Stomach smooth muscle (tissue), 2 donors: ENCODE results near the gene BTNL3.

Source experiments
- H3K27ac ChIP-seq: one replicate; pipeline ENCODE4 v1.7.0; 2013; ENCODE audit warnings: mild to moderate bottlenecking, low read length, inconsistent platforms
- H3K27me3 ChIP-seq, 2 donors: one replicate each; pipeline ENCODE4 v1.7.0; 2013; ENCODE audit warnings: low read length in 2 of 2; ENCODE audit not compliant: insufficient read depth in 2 of 2, control insufficient read depth in 1 of 2
- H3K36me3 ChIP-seq, 2 donors: one replicate each; pipeline ENCODE4 v1.7.0; 2013; ENCODE audit warnings: low read length in 2 of 2; ENCODE audit not compliant: control insufficient read depth in 2 of 2, insufficient read depth in 2 of 2
- H3K4me1 ChIP-seq: one replicate; pipeline ENCODE4 v1.7.0; 2013; ENCODE audit warnings: low read length; ENCODE audit not compliant: control insufficient read depth, insufficient read depth
- H3K4me3 ChIP-seq, 2 donors: one replicate each; pipeline ENCODE4 v1.7.0; 2013; ENCODE audit warnings: low read length in 2 of 2
- H3K9ac ChIP-seq, 2 donors: one replicate each; pipeline ENCODE4 v1.7.0; 2013; ENCODE audit warnings: low read length in 2 of 2, mild to moderate bottlenecking in 1 of 2
- H3K9me3 ChIP-seq, 2 donors: one replicate each; pipeline ENCODE4 v1.7.0; 2013; ENCODE audit warnings: low read length in 2 of 2; ENCODE audit not compliant: control insufficient read depth in 2 of 2
- donor health status: healthy.
- donor health status: Pancreatic carcinoma.

Gene BTNL3, protein sequence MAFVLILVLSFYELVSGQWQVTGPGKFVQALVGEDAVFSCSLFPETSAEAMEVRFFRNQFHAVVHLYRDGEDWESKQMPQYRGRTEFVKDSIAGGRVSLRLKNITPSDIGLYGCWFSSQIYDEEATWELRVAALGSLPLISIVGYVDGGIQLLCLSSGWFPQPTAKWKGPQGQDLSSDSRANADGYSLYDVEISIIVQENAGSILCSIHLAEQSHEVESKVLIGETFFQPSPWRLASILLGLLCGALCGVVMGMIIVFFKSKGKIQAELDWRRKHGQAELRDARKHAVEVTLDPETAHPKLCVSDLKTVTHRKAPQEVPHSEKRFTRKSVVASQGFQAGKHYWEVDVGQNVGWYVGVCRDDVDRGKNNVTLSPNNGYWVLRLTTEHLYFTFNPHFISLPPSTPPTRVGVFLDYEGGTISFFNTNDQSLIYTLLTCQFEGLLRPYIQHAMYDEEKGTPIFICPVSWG

DNA sequence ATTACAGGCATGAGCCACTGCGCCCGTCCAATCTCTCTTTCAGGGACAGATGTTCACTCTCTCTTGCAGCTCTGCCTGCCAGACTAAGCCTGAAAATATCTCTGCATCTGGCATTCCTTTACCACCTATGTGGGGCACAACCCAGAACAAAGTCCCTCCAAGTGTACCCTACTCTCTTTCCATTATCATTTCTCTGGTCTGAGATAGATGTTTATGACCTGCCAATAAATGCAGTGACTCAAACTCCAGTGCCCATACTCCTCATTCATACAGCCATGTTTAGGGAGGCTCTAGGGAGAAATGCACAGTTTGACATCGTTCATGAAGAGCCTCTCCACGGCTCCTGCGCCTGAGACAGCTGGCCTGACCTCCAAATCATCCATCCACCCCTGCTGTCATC lies at the start of gene BTNL3:
Gene BTNL3, plus strand, starts transcription at position 255 of the 400 bp plus-strand sequence. CDS start 183 bp downstream, outside the sequence.
- Histone ChIP-seq H3K4me1 (no peaks in the 10 kb centered on the region), H3K9me3 (peaks cover 0 to 2% of the 10 kb centered on the region in 2 donors), H3K27me3 (no peaks in the 10 kb centered on the region), H3K4me3 (no peak within 1 kb of the TSS), H3K27ac (no peak within 1 kb of the TSS), H3K36me3 (no peaks in the 10 kb centered on the region), H3K9ac (no peak within 1 kb of the TSS)

DNA sequence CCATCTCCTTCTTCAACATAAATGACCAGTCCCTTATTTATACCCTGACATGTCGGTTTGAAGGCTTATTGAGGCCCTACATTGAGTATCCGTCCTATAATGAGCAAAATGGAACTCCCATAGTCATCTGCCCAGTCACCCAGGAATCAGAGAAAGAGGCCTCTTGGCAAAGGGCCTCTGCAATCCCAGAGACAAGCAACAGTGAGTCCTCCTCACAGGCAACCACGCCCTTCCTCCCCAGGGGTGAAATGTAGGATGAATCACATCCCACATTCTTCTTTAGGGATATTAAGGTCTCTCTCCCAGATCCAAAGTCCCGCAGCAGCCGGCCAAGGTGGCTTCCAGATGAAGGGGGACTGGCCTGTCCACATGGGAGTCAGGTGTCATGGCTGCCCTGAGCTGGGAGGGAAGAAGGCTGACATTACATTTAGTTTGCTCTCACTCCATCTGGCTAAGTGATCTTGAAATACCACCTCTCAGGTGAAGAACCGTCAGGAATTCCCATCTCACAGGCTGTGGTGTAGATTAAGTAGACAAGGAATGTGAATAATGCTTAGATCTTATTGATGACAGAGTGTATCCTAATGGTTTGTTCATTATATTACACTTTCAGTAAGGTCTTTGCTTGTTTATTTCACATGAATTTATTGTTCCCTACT lies 38.2 kb upstream of the BTNL3 start:
- H3K4me3 ChIP-seq = no peak overlapping the region
- H3K9me3 ChIP-seq = no peaks in the 10 kb centered on the region
- no peak overlapping the region for H3K9ac ChIP-seq
- H3K27ac ChIP-seq = no peak overlapping the region
- H3K27me3 ChIP-seq = no peaks in the 10 kb centered on the region
- no peaks in the 10 kb centered on the region for H3K36me3 ChIP-seq
- no peaks in the 10 kb centered on the region for H3K4me1 ChIP-seq

DNA sequence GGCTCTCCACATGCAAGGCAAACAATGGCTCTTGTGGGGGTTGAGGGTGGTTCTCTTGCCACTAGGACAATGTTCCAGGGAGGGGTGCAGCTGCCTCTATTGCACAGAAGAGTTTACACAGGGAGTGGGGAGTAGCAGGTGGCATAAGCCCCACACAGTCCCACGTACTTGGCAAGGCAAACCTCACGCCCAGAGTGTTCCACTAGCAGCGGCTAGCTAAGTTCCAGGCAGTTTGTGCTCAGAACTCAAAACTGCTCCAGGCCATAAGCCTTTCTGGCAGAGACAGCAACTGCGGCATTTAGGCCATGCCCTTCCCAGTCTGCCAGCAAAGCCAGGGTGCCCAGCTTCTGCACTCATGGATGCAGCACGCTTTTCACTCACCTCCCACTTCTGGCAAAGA lies 29.0 kb upstream of the BTNL3 start:
- Histone ChIP-seq H3K4me3 (no peak overlapping the region), H3K36me3 (no peaks in the 10 kb centered on the region), H3K9ac (no peak overlapping the region), H3K27me3 (no peaks in the 10 kb centered on the region), H3K9me3 (no peaks in the 10 kb centered on the region), H3K4me1 (no peaks in the 10 kb centered on the region), H3K27ac (no peak overlapping the region)

DNA sequence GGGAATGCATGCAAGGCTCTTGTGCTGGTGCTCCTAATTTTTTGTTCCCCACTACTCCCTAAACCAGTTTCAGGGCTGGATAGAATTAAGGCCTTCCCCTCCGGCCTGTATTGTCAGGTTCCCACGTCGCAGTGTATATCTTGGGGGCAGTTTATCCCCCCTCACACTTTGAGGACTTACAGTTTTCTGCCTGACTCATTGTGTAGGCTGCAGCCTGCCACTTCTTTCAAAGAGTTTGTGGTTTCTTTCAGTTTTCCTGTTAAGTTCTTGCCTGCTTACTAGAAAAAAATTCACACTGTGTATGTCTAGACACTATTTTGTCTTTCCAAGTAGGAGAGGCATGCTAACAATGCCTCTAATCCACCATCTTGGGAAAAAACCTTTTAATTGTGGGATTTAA lies 28.4 kb upstream of the BTNL3 start:
- Histone ChIP-seq H3K27me3 (no peaks in the 10 kb centered on the region), H3K9ac (no peak overlapping the region), H3K36me3 (no peaks in the 10 kb centered on the region), H3K4me1 (no peaks in the 10 kb centered on the region), H3K9me3 (no peaks in the 10 kb centered on the region), H3K27ac (no peak overlapping the region), H3K4me3 (no peak overlapping the region)

DNA sequence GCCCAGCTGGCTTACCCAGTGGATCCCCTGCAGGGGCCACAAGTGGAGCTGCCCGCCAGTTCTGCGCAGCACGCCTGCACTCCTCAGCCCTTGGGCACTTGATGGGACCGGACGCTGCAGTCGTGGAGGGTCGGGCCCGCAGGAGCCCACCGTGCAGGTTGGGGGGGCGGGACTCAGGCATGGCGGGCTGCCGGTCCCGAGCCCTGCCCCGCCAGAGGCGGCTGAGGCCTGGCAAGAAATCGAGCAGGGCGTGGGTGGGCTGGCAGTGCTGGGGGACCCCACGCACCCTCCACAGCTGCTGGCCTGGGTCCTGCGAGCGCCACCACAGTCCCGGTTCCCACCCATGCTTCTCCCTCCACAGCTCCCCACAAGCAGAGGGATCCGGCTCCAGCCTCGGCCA lies 19.2 kb upstream of the BTNL3 start:
- no peaks in the 10 kb centered on the region for H3K27me3 ChIP-seq
- H3K27ac ChIP-seq = no peak overlapping the region
- no peaks in the 10 kb centered on the region for H3K4me1 ChIP-seq
- H3K36me3 ChIP-seq = no peaks in the 10 kb centered on the region
- H3K9ac ChIP-seq = no peak overlapping the region
- no peaks in the 10 kb centered on the region for H3K9me3 ChIP-seq
- H3K4me3 ChIP-seq = no peak overlapping the region

DNA sequence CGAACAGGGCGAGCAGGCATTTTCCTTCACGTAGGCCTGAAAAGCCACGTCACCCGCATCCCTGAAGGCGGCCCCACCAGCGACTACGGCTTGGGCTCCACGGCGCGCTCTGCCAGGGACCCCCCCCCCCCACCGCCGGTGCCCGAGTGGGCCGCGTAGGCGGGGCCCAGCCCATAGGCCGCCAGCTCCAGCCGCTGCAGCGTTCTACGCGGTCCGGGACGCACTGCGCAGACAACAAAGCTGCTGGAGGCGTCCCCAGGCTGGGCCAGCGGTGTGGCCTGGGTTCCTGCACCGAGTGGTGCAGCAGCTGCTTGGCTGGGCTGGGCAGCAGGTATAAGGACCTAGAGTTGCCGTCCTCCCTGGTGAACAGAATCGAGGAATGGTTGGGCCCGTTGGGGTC lies 18.3 kb upstream of the BTNL3 start:
- no peak overlapping the region for H3K9ac ChIP-seq
- H3K36me3 ChIP-seq = no peaks in the 10 kb centered on the region
- H3K9me3 ChIP-seq = peaks cover 0 to under 1% of the 10 kb centered on the region in 2 donors
- no peak overlapping the region for H3K4me3 ChIP-seq
- no peak overlapping the region for H3K27ac ChIP-seq
- H3K4me1 ChIP-seq = no peaks in the 10 kb centered on the region
- H3K27me3 ChIP-seq = no peaks in the 10 kb centered on the region

DNA sequence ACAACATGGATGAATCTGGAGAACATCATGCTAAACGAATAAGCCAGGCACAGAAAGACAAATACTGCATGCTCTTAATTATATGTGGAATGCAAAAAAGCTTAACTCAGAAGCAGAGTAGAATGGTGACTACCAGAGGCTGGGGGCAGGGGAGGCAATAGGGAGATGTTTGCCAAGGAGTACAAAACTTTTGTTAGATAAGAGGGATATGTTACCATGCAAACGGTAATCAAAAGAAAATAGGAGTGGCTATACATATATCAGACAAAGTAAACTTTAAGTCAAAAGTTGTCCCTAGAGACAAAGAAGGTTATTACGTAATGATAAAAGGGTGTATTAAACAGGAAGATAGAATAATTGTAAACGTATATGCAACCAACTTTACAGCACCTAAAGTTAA lies 17.8 kb upstream of the BTNL3 start:
- peaks cover 0 to 2% of the 10 kb centered on the region in 2 donors for H3K9me3 ChIP-seq
- no peak overlapping the region for H3K4me3 ChIP-seq
- no peaks in the 10 kb centered on the region for H3K27me3 ChIP-seq
- no peaks in the 10 kb centered on the region for H3K36me3 ChIP-seq
- H3K4me1 ChIP-seq = no peaks in the 10 kb centered on the region
- H3K27ac ChIP-seq = no peak overlapping the region
- no peak overlapping the region for H3K9ac ChIP-seq

DNA sequence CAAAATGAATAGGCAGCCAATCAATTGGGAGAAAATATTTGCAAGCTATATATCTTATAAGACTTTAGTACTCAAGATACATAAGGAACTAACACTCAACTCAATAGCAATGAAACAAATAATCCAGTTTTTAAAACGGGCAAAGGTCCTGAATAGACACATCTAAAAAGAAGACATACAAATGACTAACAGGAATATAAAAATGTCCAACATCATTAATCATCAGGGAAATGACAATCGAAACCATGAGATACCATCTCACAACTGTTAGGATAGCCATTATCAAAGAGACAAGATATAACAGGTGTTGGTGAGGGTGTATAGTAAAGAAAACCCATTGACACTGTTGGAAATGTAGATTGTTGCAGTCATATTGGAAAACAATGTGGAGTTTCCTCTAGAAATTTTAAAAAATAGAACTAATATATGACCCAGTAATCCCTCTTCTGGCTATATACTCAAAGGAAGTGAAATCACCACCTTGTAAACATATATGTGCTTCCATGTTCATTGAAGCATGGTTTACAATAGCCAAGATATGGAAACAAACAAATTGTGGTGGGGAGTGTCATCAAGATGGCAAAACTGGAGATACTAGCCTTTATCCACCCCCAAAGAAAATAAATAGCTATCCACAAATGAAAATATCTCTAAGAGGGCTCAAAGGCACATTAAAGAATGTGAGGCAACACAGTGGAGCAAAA lies 13.9 kb upstream of the BTNL3 start:
- H3K27me3 ChIP-seq = no peaks in the 10 kb centered on the region

DNA sequence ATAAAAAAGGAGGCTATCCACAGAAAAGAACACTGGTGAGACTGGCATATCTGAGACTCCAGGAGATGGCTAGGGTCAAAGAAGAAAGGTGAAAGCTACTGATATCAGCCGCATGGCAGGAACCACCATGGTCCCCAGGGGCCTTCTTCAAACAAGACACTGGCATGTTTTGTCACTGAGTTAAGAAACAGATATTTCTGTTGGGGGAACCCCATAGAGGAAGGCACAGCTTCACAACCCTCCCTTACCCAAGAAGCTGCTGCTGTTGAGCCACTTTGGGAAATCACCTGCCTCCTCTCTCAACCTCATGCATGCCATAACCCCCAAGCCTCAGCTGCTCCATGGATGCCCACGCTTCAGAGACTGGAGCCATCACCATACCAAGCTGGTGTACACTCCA lies 13.3 kb upstream of the BTNL3 start:
- Histone ChIP-seq H3K27ac (no peak overlapping the region), H3K4me3 (no peak overlapping the region)

More for the DNA sequence above, 13.9 kb upstream of the BTNL3 start:
- no peak overlapping the region for H3K27ac ChIP-seq
- H3K36me3 ChIP-seq = no peaks in the 10 kb centered on the region
- H3K4me3 ChIP-seq = no peak overlapping the region
- peaks cover 0 to 2% of the 10 kb centered on the region in 2 donors for H3K9me3 ChIP-seq
- no peak overlapping the region for H3K9ac ChIP-seq
- no peaks in the 10 kb centered on the region for H3K4me1 ChIP-seq

DNA sequence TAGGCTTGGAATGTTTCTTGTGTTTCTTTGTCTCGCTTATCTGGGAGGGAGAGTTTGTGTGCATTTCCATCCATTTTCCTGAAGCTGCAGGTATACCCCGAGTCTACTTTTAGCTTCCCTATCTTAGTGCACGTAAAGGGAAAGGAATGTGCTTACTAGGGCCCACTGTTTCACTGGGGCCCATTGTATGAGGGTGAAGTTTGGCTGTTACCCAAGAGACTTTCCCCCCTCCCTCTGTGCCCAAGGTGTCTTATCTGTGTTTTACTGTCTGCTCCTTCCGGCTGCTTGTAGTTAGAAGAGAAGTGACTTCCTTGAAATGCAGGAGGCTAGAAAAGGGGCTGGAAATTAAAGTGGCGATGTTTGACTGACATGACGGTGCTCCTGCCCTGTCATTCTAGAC lies 12.1 kb upstream of the BTNL3 start:
- no peak overlapping the region for H3K27ac ChIP-seq

More for the DNA sequence above, 13.3 kb upstream of the BTNL3 start:
- Histone ChIP-seq H3K9ac (no peak overlapping the region), H3K4me1 (no peaks in the 10 kb centered on the region), H3K36me3 (no peaks in the 10 kb centered on the region), H3K9me3 (peaks cover 0 to 2% of the 10 kb centered on the region in 2 donors), H3K27me3 (no peaks in the 10 kb centered on the region)

More for the DNA sequence above, 12.1 kb upstream of the BTNL3 start:
- H3K27me3 ChIP-seq = peaks cover 0 to 2% of the 10 kb centered on the region in 2 donors
- no peak overlapping the region for H3K4me3 ChIP-seq
- no peaks in the 10 kb centered on the region for H3K36me3 ChIP-seq
- H3K4me1 ChIP-seq = no peaks in the 10 kb centered on the region
- no peak overlapping the region for H3K9ac ChIP-seq
- peaks cover 0 to 2% of the 10 kb centered on the region in 2 donors for H3K9me3 ChIP-seq
